GM18508 (cell line): Measurements from ENCODE around the gene ARHGAP30.

Source experiments
- ATAC-seq: cut with Tn5 transposase; IDR thresholded peaks from one replicate; pipeline ENCODE4 v1.9.1; 2021; ENCODE audit warnings: moderate number of reproducible peaks; ENCODE audit not compliant: insufficient read depth, unreplicated experiment

ARHGAP30 gene

GRCh38 chr1:161090617-161091016 is 20.9 kb upstream of the ARHGAP30 start:
- no peak for ATAC-seq

GRCh38 chr1:161089938-161090337 is 20.2 kb upstream of the ARHGAP30 start:
- no peak for ATAC-seq

GRCh38 chr1:161089251-161089924 is 19.7 kb upstream of the ARHGAP30 start, which contains the start of gene NECTIN4:
TSS of gene NECTIN4 (minus strand) at chr1:161089558. CDS start at chr1:161089296, 262 bp downstream.
- ATAC-seq = no peak

- no peak for ATAC-seq
Observed at GRCh38 chr1:161088587-161089110, 19.0 kb upstream of the ARHGAP30 start.

GRCh38 chr1:161086457-161086856 is 16.8 kb upstream of the ARHGAP30 start:
- ATAC-seq = no peak

GRCh38 chr1:161085165-161085564 is 15.5 kb upstream of the ARHGAP30 start:
- ATAC-seq = no peak

GRCh38 chr1:161084597-161084988 is 14.9 kb upstream of the ARHGAP30 start:
- no peak for ATAC-seq

GRCh38 chr1:161083748-161084596 is 14.3 kb upstream of the ARHGAP30 start:
- no peak for ATAC-seq

GRCh38 chr1:161082996-161083747 is 13.5 kb upstream of the ARHGAP30 start:
- no peak for ATAC-seq

GRCh38 chr1:161082483-161082882 is 12.8 kb upstream of the ARHGAP30 start:
- no peak for ATAC-seq

- no peak for ATAC-seq
Observed at GRCh38 chr1:161081519-161081918, 11.8 kb upstream of the ARHGAP30 start.

- ATAC-seq = no peak
Observed at GRCh38 chr1:161080441-161081405, 11.0 kb upstream of the ARHGAP30 start.

GRCh38 chr1:161079436-161080110 is 9.9 kb upstream of the ARHGAP30 start:
- ATAC-seq = no peak

GRCh38 chr1:161077426-161077825 is 7.7 kb upstream of the ARHGAP30 start:
- ATAC-seq = no peak

- ATAC-seq = no peak
Observed at GRCh38 chr1:161076410-161076809, 6.7 kb upstream of the ARHGAP30 start.

GRCh38 chr1:161074676-161075368 is 5.1 kb upstream of the ARHGAP30 start:
- no peak for ATAC-seq

GRCh38 chr1:161073474-161074121 is 3.9 kb upstream of the ARHGAP30 start:
- ATAC-seq = no peak
